Chondrocyte (in vitro differentiated cells): ENCODE measurements around the gene SDR42E2. TPM values are rescaled to one million over a fixed set of nuclear protein-coding genes. Genes with fewer than 3 reads are reported as not detected.
A peak's percentile ranks its signal among the peaks of the same experiment; 100 is the strongest.
"Not testable (repeated sequence)": the region's sequence is repeated elsewhere in the genome, so short reads cannot be mapped to it uniquely, and the experiment has no call there.

Source experiments
- DNase-seq: peaks from one replicate; pipeline ENCODE4 v3.0.0; 2021; ENCODE audit warnings: mixed read lengths, low spot score
- H3K27ac Mint-ChIP-seq: one replicate; pipeline ENCODE4 v1.8.0; 2021; ENCODE audit warnings: mild to moderate bottlenecking, moderate library complexity, mixed read lengths; ENCODE audit not compliant: unreplicated experiment
- H3K27me3 Mint-ChIP-seq: 2 replicates; pipeline ENCODE4 v1.8.0; 2021; ENCODE audit warnings: low read depth, mixed read lengths
- H3K36me3 Mint-ChIP-seq: 2 replicates; pipeline ENCODE4 v1.8.0; 2021; ENCODE audit warnings: low read depth, mixed read lengths
- H3K4me1 Mint-ChIP-seq: 2 replicates; pipeline ENCODE4 v1.8.0; 2021; ENCODE audit warnings: low read depth, mild to moderate bottlenecking, mixed read lengths
- H3K4me3 Mint-ChIP-seq: one replicate; pipeline ENCODE4 v1.8.0; 2021; ENCODE audit warnings: mild to moderate bottlenecking, moderate library complexity, mixed read lengths; ENCODE audit not compliant: unreplicated experiment
- H3K9me3 Mint-ChIP-seq: 2 replicates; pipeline ENCODE4 v1.8.0; 2021; ENCODE audit warnings: low read depth, mixed read lengths
- total RNA-seq: library from RNA; stranded (reverse); gene quantifications from 3 replicates; pipeline ENCODE4 v1.2.1, GENCODE V29; 2021
- TF ChIP-seq, protein P1 (sequence below): fragments of 200-600 bp; sonication (generic); IDR thresholded peaks from 2 replicates; pipeline ENCODE4 v1.5.0; 2021; ENCODE audit warnings: antibody characterized with exemption, mild to moderate bottlenecking, moderate library complexity

SDR42E2 gene
- total RNA-seq, 1 donor from 2014 or later = not detected

DNA sequence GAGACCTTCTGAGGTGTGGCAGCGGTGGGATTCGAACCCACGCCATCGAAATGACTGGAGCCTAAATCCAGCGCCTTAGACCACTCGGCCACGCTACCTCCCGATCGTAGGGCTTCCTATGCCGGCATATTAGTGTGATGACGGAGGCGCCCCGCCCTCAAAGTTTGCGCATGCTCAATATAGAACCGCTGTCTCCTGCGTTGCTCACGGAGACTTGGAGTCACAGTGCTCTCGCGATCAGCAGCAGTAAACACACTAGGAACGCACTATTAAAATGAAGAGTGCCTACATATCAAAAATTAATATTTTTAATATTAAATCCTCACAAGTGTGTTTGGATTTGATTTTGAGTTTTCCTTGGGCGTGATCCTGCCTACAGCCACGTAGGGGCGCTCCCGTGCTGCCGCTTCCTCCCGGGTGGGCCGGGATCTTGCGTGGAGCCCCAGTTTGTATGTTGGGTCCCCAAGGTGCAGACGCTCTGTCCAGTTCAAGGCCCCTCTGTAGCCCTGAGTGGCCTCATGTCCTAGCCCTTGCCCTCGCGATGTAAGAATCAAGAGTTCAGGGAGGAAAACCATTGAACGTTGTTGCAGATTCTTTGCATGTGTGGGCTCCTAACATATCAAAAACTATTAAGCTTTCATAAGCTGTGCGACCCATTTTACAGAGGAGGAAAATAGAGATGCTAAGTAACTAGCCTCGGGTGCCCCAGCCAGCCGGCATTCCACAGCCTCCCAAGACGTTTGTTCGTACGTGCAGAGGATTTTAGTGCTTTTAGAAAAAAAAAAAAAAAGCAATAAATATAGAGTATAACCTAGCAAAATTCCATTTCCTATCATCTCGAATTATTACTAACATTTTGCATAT lies 33.6 kb downstream of the SDR42E2 start:
- Mint-ChIP-seq H3K36me3 (no peaks in the 10 kb centered on the region), H3K27me3 (no peaks in the 10 kb centered on the region), H3K27ac (peak overlapping the region; percentile 86), H3K4me3 (peak overlapping the region; percentile 79), H3K4me1 (peaks cover 39% of the 10 kb centered on the region), H3K9me3 (no peaks in the 10 kb centered on the region)
- TF ChIP-seq, protein P1, sequence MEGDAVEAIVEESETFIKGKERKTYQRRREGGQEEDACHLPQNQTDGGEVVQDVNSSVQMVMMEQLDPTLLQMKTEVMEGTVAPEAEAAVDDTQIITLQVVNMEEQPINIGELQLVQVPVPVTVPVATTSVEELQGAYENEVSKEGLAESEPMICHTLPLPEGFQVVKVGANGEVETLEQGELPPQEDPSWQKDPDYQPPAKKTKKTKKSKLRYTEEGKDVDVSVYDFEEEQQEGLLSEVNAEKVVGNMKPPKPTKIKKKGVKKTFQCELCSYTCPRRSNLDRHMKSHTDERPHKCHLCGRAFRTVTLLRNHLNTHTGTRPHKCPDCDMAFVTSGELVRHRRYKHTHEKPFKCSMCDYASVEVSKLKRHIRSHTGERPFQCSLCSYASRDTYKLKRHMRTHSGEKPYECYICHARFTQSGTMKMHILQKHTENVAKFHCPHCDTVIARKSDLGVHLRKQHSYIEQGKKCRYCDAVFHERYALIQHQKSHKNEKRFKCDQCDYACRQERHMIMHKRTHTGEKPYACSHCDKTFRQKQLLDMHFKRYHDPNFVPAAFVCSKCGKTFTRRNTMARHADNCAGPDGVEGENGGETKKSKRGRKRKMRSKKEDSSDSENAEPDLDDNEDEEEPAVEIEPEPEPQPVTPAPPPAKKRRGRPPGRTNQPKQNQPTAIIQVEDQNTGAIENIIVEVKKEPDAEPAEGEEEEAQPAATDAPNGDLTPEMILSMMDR = peak; percentile 98
- no peak for DNase-seq

DNA sequence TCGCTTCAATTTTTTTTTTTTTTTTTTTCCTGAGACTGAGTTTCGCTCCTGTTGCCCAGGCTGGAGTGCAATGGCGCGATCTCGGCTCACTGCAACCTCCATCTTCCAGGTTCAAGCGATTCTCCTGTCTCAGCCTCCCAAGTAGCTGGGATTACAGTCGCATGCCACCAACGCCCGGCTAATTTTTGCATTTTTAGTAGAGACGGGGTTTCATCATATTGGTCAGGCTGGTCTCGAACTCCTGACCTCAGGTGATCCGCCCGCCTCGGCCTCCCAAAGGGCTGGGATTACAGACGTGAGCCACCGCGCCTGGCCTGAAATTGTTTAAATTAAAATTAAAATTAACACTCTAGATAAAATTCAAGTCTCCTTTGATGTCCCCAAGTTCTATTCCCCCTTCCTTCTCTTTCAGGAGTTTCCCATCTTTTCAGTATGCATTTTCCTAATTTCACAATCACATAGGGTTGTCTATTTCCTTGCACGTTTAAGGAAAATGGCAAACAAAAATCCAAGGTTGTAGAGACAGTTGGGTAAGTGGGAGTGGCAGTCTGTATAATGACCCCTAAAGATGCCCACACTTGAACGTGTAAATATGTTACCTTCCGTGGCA lies 34.4 kb downstream of the SDR42E2 start:
- Mint-ChIP-seq H3K4me3 (peak overlapping the region; percentile 79), H3K27ac (peak overlapping the region; percentile 72), H3K4me1 (peaks cover 38% of the 10 kb centered on the region)
- not testable (repeated sequence) for H3K36me3 Mint-ChIP-seq, H3K27me3 Mint-ChIP-seq, DNase-seq, H3K9me3 Mint-ChIP-seq

DNA sequence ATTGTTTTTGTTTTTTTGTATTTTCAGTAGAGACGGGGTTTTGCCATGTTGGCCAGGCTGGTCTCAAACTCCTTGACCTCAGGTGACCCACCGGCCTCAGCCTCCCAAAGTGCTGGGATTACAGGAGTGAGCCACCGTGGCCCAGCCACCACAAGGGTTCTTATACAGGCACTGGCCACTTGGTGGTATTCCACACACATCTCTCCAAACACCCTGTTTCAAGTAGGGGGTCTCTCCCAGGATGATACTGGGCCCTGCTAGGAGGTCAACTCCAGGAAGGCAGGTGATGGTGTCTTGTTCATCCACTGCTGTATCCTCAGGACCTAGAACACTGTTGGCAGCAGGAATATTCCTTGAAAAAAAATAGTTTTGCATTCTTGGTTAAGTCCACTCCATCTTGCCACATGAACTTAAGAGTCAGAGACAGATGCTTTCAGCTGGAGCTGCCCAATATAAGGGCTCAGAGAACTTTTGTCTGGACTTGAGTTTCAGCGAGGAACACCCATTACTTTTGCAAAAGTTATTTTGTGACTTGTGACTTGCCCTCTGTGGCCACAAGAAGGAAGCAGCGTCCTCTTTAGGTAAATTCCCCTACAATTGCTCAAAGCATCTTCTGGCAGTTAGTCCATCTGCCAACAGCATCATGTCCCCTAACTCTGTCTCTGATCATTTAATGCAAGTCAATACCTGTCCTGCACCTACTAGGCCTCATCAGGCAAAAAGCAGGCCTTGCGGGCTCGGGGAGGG lies 36.4 kb downstream of the SDR42E2 start:
- Mint-ChIP-seq H3K36me3 (no peaks in the 10 kb centered on the region), H3K4me3 (no peak overlapping the region), H3K4me1 (peaks cover 29% of the 10 kb centered on the region), H3K9me3 (no peaks in the 10 kb centered on the region), H3K27ac (peak overlapping the region; percentile 97), H3K27me3 (no peaks in the 10 kb centered on the region)
- DNase-seq = no peak
- TF ChIP-seq, protein P1 = peak; percentile 6

DNA sequence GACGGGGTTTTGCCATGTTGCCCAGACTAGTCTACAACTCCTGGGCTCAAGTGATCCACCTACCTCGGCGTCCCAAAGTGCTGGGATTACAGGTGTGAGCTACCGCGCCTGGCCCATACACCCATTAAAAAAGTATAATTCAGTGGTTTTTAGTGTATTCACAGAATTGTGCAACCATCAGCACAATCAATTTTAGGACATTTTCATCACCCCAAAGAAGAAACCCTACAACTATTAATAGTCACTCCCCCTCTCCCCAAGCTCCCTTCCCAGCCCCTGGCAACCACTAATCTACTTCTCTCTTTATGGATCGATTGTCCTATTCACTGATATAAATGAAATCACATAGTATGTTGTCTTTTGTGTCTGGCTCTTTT lies 39.9 kb downstream of the SDR42E2 start:
- Mint-ChIP-seq H3K27me3 (no peaks in the 10 kb centered on the region), H3K4me3 (no peak overlapping the region), H3K9me3 (peaks cover 3% of the 10 kb centered on the region), H3K4me1 (peaks cover 34% of the 10 kb centered on the region), H3K36me3 (no peaks in the 10 kb centered on the region), H3K27ac (no peak overlapping the region)
- DNase-seq = no peak
- TF ChIP-seq, protein P1 = no peak

DNA sequence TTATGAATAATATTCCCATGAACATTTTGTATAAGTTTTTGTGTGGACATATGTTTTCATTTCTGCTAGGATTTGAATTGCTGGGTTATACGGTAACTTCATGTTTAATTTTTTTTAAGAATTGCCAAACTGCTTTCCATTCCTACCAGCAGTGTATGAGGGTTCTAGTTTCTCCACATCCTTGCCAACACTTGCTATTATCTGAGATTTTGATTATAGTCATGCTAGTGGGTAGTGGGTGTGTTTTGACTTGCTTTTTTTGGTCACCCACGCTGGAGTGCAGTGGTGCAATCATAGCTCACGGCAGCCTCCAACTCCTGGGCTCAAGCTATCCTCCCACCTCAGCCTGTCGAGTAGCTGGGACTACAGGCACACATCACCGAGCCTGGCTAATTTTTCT lies 40.8 kb downstream of the SDR42E2 start:
- no peak for DNase-seq
- no peak overlapping the region for H3K4me3 Mint-ChIP-seq
- TF ChIP-seq, protein P1 = no peak

More for the DNA sequence above, 40.8 kb downstream of the SDR42E2 start:
- H3K36me3 Mint-ChIP-seq = no peaks in the 10 kb centered on the region
- H3K27ac Mint-ChIP-seq = no peak overlapping the region
- no peaks in the 10 kb centered on the region for H3K27me3 Mint-ChIP-seq
- peaks cover 41% of the 10 kb centered on the region for H3K4me1 Mint-ChIP-seq
- peaks cover 3% of the 10 kb centered on the region for H3K9me3 Mint-ChIP-seq
